Measurements from ENCODE around the gene GNPAT.

DNA sequence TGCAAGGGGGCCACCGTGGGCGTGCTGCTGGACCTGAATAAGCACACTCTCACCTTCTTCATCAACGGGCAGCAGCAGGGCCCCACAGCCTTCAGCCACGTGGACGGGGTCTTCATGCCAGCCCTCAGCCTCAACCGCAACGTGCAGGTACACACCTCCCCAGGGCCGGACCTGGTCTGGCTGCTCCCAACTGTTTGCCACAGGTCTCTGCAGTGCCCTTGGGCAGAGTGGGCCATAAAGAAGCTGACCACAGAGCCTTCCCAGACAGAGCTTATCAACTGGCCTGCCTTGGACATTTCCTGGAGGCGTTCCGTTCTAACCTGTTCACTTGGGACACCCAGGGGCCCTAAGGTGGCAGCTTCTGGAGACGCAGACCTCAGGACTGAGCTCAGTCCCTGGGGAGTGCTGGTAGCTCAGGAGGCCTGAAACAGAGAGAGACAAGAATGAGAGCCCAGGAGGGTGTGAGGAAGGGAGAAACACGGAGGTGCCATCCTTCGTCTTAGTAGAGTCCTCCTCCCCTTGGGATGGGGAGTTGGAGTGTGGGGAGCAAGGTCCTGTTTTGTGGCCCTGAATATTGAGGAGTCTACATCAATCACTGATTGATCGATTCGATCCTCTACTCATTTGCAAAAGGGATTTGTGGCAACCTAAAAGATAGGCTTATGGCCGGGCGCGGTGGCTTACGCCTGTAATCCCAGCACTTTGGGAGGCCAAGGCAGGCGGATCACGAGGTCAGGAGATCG, 27.0 kb upstream of the GNPAT start:
- TF ChIP-seq, protein P1, sequence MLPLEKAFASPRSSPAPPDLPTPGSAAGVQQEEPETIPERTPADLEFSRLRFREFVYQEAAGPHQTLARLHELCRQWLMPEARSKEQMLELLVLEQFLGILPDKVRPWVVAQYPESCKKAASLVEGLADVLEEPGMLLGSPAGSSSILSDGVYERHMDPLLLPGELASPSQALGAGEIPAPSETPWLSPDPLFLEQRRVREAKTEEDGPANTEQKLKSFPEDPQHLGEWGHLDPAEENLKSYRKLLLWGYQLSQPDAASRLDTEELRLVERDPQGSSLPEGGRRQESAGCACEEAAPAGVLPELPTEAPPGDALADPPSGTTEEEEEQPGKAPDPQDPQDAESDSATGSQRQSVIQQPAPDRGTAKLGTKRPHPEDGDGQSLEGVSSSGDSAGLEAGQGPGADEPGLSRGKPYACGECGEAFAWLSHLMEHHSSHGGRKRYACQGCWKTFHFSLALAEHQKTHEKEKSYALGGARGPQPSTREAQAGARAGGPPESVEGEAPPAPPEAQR (CRISPR knock-in tag; IDR thresholded peaks at IDR 0.05): no peak
- TF ChIP-seq CREM (CRISPR knock-in tag; IDR thresholded peaks at IDR 0.05): no peak
- TF ChIP-seq, protein P2, sequence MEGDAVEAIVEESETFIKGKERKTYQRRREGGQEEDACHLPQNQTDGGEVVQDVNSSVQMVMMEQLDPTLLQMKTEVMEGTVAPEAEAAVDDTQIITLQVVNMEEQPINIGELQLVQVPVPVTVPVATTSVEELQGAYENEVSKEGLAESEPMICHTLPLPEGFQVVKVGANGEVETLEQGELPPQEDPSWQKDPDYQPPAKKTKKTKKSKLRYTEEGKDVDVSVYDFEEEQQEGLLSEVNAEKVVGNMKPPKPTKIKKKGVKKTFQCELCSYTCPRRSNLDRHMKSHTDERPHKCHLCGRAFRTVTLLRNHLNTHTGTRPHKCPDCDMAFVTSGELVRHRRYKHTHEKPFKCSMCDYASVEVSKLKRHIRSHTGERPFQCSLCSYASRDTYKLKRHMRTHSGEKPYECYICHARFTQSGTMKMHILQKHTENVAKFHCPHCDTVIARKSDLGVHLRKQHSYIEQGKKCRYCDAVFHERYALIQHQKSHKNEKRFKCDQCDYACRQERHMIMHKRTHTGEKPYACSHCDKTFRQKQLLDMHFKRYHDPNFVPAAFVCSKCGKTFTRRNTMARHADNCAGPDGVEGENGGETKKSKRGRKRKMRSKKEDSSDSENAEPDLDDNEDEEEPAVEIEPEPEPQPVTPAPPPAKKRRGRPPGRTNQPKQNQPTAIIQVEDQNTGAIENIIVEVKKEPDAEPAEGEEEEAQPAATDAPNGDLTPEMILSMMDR (IDR thresholded peaks at IDR 0.05): no peak
- TF ChIP-seq TCF7 (CRISPR knock-in tag; IDR thresholded peaks at IDR 0.05; ENCODE audit: low read depth): no peak
- TF ChIP-seq NR2C2 (CRISPR knock-in tag; IDR thresholded peaks at IDR 0.05): no peak
- no peak for TF ChIP-seq CREB1 (CRISPR knock-in tag; IDR thresholded peaks at IDR 0.05)
- TF ChIP-seq, protein P3, sequence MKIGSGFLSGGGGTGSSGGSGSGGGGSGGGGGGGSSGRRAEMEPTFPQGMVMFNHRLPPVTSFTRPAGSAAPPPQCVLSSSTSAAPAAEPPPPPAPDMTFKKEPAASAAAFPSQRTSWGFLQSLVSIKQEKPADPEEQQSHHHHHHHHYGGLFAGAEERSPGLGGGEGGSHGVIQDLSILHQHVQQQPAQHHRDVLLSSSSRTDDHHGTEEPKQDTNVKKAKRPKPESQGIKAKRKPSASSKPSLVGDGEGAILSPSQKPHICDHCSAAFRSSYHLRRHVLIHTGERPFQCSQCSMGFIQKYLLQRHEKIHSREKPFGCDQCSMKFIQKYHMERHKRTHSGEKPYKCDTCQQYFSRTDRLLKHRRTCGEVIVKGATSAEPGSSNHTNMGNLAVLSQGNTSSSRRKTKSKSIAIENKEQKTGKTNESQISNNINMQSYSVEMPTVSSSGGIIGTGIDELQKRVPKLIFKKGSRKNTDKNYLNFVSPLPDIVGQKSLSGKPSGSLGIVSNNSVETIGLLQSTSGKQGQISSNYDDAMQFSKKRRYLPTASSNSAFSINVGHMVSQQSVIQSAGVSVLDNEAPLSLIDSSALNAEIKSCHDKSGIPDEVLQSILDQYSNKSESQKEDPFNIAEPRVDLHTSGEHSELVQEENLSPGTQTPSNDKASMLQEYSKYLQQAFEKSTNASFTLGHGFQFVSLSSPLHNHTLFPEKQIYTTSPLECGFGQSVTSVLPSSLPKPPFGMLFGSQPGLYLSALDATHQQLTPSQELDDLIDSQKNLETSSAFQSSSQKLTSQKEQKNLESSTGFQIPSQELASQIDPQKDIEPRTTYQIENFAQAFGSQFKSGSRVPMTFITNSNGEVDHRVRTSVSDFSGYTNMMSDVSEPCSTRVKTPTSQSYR (CRISPR knock-in tag; IDR thresholded peaks at IDR 0.05): no peak
- no peak for TF ChIP-seq ZNF423 (CRISPR knock-in tag; IDR thresholded peaks at IDR 0.05)
- TF ChIP-seq, protein P4, sequence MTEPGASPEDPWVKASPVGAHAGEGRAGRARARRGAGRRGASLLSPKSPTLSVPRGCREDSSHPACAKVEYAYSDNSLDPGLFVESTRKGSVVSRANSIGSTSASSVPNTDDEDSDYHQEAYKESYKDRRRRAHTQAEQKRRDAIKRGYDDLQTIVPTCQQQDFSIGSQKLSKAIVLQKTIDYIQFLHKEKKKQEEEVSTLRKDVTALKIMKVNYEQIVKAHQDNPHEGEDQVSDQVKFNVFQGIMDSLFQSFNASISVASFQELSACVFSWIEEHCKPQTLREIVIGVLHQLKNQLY (CRISPR knock-in tag; IDR thresholded peaks at IDR 0.05): no peak
- TF ChIP-seq ETV6 (CRISPR knock-in tag; IDR thresholded peaks at IDR 0.05): no peak
- TF ChIP-seq, protein P5, sequence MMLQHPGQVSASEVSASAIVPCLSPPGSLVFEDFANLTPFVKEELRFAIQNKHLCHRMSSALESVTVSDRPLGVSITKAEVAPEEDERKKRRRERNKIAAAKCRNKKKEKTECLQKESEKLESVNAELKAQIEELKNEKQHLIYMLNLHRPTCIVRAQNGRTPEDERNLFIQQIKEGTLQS (CRISPR knock-in tag; conservative IDR thresholded peaks at IDR 0.05): no peak
- TF ChIP-seq, protein P6, sequence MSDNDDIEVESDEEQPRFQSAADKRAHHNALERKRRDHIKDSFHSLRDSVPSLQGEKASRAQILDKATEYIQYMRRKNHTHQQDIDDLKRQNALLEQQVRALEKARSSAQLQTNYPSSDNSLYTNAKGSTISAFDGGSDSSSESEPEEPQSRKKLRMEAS (CRISPR knock-in tag; IDR thresholded peaks at IDR 0.05): no peak
